Gastrocnemius medialis (tissue), 4 donors: ENCODE data around the gene FGF2. TPM values are rescaled to one million over a fixed set of nuclear protein-coding genes. Genes with fewer than 3 reads are reported as not detected.

Experiments used
- ATAC-seq, 2 donors: fragments of 150-250 bp; one replicate each; pipeline ENCODE4 v1.9.1; 2016
- DNase-seq, 2 donors: peaks; one replicate each; pipeline ENCODE4 v3.0.0-alpha.2; 2019
- H3K27ac ChIP-seq, 4 donors: fragments of 200-600 bp; sonication (generic); 1 replicate in 1 of 4; 2 replicates in 3 of 4; pipeline ENCODE4 v1.5.1; 2016 to 2018; ENCODE audit warnings: mild to moderate bottlenecking in 2 of 4, moderate library complexity in 1 of 4
- H3K27me3 ChIP-seq, 3 donors: fragments of 200-600 bp; sonication (generic) in 2 of 3; 1 replicate in 1 of 3; 2 replicates in 2 of 3; pipeline versions ENCODE4 v1.5.1 to v1.6.0; 2016 to 2019; ENCODE audit warnings: mild to moderate bottlenecking in 1 of 3, moderate library complexity in 1 of 3
- H3K36me3 ChIP-seq, 2 donors: fragments of 200-600 bp; sonication (generic) in 1 of 2; one replicate each; pipeline ENCODE4 v1.5.1; 2017 to 2018
- H3K4me1 ChIP-seq, 2 donors: fragments of 200-600 bp; sonication (generic) in 1 of 2; one replicate each; pipeline ENCODE4 v1.5.1; 2016 to 2017; ENCODE audit warnings: mild to moderate bottlenecking in 2 of 2
- H3K4me3 ChIP-seq, 4 donors: fragments of 200-600 bp; sonication (generic) in 3 of 4; 1 replicate in 1 of 4; 2 replicates in 3 of 4; pipeline ENCODE4 v1.5.1; 2016 to 2019; ENCODE audit warnings: mild to moderate bottlenecking in 2 of 4
- H3K9me3 ChIP-seq, 3 donors: fragments of 200-600 bp; sonication (generic) in 2 of 3; 1 replicate in 1 of 3; 2 replicates in 2 of 3; pipeline ENCODE4 v1.5.1; 2016 to 2019
- CTCF ChIP-seq, 5 experiments: fragments of 450-650 bp in 3 of 5; fragments of 200-600 bp in 2 of 5; sonication (generic) in 2 of 5; IDR thresholded peaks in 4 of 5; conservative IDR thresholded peaks in 1 of 5; 1 replicate in 4 of 5; 2 replicates in 1 of 5; pipeline ENCODE4 v1.5.1; 2016 to 2019; ENCODE audit warnings: antibody characterized with exemption in 5 of 5, mild to moderate bottlenecking in 3 of 5, moderate library complexity in 3 of 5
- POLR2A ChIP-seq, 2 donors: fragments of 450-650 bp; IDR thresholded peaks; one replicate each; pipeline ENCODE4 v1.6.1; 2017; ENCODE audit warnings: antibody characterized with exemption in 2 of 2, mild to moderate bottlenecking in 2 of 2, moderate library complexity in 2 of 2
- in situ Hi-C, 4 donors: fragments of 200-750 bp; cut with MboI; loops; one replicate each; pipeline versions ENCODE4 v1.15.0 to v1.8.0; 2017; ENCODE audit warnings: low sequenced_read_pairs in 4 of 4
- intact Hi-C: fragments of 100-400 bp; cut with DNase I; formaldehyde crosslinking; loops from one replicate; pipeline ENCODE4 v1.15.1; 2023; ENCODE audit warnings: low total_unique reads
- total RNA-seq, 4 donors: library from RNA; depleted of rRNA; stranded (reverse); fragments of >200 nt; gene quantifications; one replicate each; pipeline versions ENCODE4 v1.1.0 to v1.2.3, GENCODE V29; 2016

The FGF2 gene
- total RNA-seq, 4 donors from 2014 or later = 1.5 to 3.5 (median 1.9) TPM

- H3K36me3 ChIP-seq = no peaks in the 10 kb centered on the region
- H3K4me1 ChIP-seq = no peaks in the 10 kb centered on the region
- no peak overlapping the region for H3K4me3 ChIP-seq
- no peak for DNase-seq
- intact Hi-C loops = no loop called here
- no peaks in the 10 kb centered on the region for H3K9me3 ChIP-seq
- in situ Hi-C loops = no loop called here
- no peak for TF ChIP-seq CTCF (IDR thresholded peaks at IDR 0.05 in 4 of 5, conservative IDR thresholded peaks at IDR 0.05 in 1 of 5)
- TF ChIP-seq POLR2A (IDR thresholded peaks at IDR 0.05) = no peak
- no peak overlapping the region for H3K27ac ChIP-seq
- no peaks in the 10 kb centered on the region for H3K27me3 ChIP-seq
- no peak for ATAC-seq
Observed at GRCh38 chr4:122908223-122908622, 81.6 kb downstream of the FGF2 start.

GRCh38 chr4:122909683-122910082, 83.1 kb downstream of the FGF2 start:
- DNase-seq = no peak
- Histone ChIP-seq H3K27me3 (no peaks in the 10 kb centered on the region), H3K36me3 (peaks cover 0 to 2% of the 10 kb centered on the region in 2 donors), H3K27ac (no peak overlapping the region), H3K9me3 (no peaks in the 10 kb centered on the region), H3K4me3 (no peak overlapping the region), H3K4me1 (no peaks in the 10 kb centered on the region)
- ATAC-seq = no peak
- TF ChIP-seq POLR2A (IDR thresholded peaks at IDR 0.05) (no peak), CTCF (IDR thresholded peaks at IDR 0.05 in 4 of 5, conservative IDR thresholded peaks at IDR 0.05 in 1 of 5) (no peak)
- in situ Hi-C loops (loop anchor here in 1 of 4 donors (10.0 kb wide), 1 partner anchor 155 kb away; no protein-coding TSS in a partner anchor), intact Hi-C loops (no loop called here)

GRCh38 chr4:122911588-122911987, 85.0 kb downstream of the FGF2 start:
- TF ChIP-seq CTCF (IDR thresholded peaks at IDR 0.05 in 4 of 5, conservative IDR thresholded peaks at IDR 0.05 in 1 of 5) (no peak), POLR2A (IDR thresholded peaks at IDR 0.05) (no peak)
- Histone ChIP-seq H3K36me3 (peaks cover 0 to 11% of the 10 kb centered on the region in 2 donors), H3K4me1 (no peaks in the 10 kb centered on the region), H3K27me3 (no peaks in the 10 kb centered on the region), H3K27ac (no peak overlapping the region), H3K9me3 (no peaks in the 10 kb centered on the region), H3K4me3 (no peak overlapping the region)
- ATAC-seq (no peak), DNase-seq (no peak)
- in situ Hi-C loops = loop anchor here in 1 of 4 donors (10.0 kb wide), 1 partner anchor 157 kb away; no protein-coding TSS in a partner anchor
- intact Hi-C loops = no loop called here

GRCh38 chr4:122912810-122913575, 86.4 kb downstream of the FGF2 start:
- TF ChIP-seq CTCF (IDR thresholded peaks at IDR 0.05 in 4 of 5, conservative IDR thresholded peaks at IDR 0.05 in 1 of 5) = no peak
- TF ChIP-seq POLR2A (IDR thresholded peaks at IDR 0.05) = no peak
- H3K4me3 ChIP-seq = no peak overlapping the region
- no peaks in the 10 kb centered on the region for H3K9me3 ChIP-seq
- DNase-seq (no peak), ATAC-seq (no peak)
- H3K4me1 ChIP-seq = no peaks in the 10 kb centered on the region
- H3K27me3 ChIP-seq = no peaks in the 10 kb centered on the region
- peaks cover 0 to 11% of the 10 kb centered on the region in 2 donors for H3K36me3 ChIP-seq
- in situ Hi-C loops (loop anchor here in 1 of 4 donors (10.0 kb wide), 1 partner anchor 158 kb away; no protein-coding TSS in a partner anchor), intact Hi-C loops (no loop called here)
- H3K27ac ChIP-seq = no peak overlapping the region
